Muscle of arm (tissue), 12 donors: ENCODE data around the gene TTC21B. TPM values are rescaled to one million over a fixed set of nuclear protein-coding genes. Genes with fewer than 3 reads are reported as not detected.
A peak's percentile ranks its signal among the peaks of the same experiment; 100 is the strongest.

ENCODE experiments used
- DNase-seq: peaks from one replicate; pipeline ENCODE4 v3.0.0-alpha.2; 2013
- polyA plus RNA-seq, 12 donors: library from polyadenylated mRNA; unstranded; fragments of 120-200 nt; gene quantifications; one replicate each; pipeline ENCODE4 v1.2.1, GENCODE V29; 2013; ENCODE audit not compliant: insufficient read length in 12 of 12

The TTC21B gene
- polyA plus RNA-seq, 12 donors = 16.2 to 28.9 (median 21.2) TPM; not detected in 1

DNA sequence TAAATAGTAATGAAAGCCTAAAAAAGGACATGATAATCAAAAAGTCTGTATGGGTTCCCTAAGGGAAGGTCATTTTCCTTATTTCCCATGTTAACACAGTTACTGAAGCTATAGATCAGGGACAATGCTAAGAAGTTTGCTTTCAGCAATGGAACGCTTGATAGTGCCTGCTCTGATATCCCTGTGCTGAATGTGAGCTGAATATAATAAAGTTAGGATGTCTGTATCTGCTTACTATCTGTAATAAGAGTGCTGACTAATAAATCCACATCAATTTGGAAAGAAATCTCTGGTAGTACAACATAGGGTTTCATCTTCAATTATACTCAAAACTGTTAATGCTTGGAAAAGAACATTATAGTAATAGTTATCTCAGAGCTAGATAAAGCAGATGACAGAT, 25.8 kb downstream of the TTC21B start:
- DNase-seq = no peak

DNA sequence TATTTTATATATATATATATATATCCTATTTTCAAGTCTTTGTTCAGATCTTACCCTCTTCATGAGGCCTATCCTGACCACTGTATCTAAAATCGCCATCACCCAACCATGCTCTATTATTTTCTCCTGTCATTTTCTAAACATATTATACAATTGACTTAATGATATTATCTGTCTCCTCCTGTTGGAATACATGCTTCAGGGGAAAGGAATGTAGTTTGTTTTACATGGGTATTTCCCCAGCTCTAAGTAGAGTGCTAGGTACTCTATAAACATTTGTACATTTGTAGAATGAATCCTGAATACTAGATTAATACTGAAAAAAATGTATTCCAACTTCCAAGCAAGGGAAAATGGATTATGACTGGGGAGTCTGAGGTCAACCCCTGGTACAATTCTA, 26.2 kb downstream of the TTC21B start:
- DNase-seq = no peak

DNA sequence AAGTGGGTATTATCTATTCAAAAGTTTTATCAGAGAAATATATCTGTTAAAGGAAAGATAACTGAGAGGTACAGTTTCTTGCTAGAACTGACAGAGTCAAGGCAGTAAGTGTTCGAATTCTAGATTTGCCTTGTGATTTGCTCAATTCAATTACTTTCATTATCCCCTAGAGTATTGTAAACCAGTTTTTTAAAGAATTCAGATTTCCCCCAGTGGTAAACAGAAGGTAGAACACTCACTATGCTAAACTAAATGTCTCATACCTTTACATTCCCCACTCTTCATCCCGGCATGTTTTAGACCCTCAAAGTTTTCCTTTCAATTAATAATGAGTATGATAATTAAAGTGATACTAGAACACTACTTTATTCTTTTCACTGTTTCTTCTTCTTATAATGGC, 28.6 kb downstream of the TTC21B start:
- no peak for DNase-seq

DNA sequence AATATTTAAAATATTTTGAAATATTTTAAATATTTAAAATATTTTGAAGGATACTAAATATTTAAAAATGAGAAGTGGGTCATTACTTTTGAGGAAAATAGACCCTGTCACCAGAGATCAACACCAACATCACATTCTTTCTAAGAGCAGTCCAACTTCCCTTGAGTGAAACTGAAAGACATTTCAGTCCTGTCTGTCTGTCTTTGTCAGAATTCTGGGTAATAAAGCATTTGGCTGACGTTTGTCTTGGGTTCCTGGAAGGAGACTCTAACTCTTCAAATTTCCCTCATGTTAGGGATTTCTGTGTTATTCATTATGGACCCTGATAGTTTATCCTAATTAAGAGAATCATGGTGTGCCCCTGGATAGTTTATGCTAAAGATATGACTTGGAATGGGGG, 32.8 kb downstream of the TTC21B start:
- no peak for DNase-seq

DNA sequence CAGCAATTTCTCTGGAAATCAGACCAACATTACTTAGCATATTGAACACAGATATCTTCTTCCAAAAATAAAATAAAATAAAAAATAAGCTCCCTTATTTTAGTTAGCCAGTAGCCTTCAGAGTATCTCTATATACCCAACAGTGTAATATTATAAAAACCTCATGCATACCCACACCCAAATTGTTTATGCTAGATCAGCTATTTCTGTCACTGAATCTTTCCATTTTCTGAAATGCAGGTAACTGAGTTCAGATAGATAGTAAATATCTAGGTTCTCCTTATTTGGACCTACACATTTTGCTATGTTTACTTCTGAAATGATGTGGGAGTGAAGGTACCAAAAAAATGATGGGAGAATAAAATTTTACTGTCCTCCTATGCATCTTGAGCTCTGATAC, 39.9 kb downstream of the TTC21B start:
- no peak for DNase-seq

DNA sequence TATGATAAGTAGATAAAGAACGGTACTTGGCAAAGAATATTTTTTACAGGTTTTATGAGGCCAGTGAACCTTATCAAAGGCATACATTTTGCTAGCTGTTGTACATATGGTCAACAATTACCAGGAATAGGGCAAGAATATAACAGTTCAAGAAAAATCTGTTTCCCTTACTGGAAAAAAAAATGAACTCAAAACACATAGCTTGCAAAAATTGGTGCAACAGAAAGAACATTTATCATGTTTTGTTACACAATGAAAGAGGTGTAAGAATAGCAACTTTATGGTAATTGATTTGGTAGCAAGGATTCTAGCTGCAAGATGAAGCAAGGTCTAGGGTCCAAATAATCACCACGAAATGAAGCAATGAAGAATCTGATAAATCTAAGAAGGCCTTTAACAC, 41.6 kb downstream of the TTC21B start:
- no peak for DNase-seq

DNA sequence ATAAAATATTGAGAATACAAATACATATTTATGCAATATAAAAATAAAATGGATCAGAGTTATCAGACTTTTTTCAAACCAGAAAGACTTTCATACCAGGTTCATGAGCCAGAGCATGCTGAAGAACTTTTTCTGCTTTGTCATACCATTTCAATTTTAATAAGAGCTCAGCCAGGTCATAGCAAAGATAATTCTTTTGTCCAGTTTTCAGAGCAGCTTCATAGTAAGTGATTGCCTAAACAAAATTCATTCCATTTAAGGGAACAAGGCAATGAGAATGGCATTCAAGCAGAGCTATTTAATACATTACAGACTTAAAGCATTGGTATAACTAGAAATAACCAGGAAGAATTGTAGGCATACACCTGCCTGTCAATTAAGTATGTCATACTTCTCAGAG, 42.3 kb downstream of the TTC21B start:
- no peak for DNase-seq

DNA sequence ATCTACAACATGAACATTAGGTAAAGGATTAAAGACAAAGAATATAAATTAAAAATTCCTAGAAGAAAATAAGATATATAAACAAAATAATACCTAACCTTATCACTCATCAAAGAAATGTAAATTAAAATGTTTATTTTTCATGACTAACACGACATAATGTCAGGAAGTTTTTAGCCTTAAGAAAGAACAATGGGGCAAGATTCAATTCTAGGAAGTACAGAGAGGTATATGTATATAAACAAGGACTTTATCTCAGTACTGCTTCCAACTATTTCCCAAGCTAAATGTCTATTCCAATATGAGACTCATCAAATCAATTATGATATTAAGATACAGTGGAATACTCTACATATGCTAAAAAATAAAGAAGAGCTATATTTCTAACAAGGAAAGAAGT, 44.1 kb downstream of the TTC21B start:
- no peak for DNase-seq

DNA sequence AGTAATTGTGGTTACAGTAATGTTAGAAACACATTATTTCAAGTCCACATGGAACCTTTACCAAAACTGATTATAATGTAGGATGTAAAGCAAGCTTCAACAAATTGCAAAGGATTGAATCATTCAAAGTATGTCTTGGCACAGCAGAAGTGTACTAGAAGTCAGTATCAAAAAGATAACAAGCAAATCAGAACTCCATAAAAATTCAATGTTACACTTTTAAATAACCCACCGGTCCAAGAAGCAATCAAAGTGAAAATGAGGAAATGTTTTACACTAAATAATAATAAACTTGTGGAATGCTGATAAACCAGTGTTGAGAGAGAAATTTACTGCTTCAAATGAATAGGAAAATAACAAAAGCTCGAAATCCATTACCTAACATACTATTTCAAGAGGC, 47.7 kb downstream of the TTC21B start:
- DNase-seq = no peak

DNA sequence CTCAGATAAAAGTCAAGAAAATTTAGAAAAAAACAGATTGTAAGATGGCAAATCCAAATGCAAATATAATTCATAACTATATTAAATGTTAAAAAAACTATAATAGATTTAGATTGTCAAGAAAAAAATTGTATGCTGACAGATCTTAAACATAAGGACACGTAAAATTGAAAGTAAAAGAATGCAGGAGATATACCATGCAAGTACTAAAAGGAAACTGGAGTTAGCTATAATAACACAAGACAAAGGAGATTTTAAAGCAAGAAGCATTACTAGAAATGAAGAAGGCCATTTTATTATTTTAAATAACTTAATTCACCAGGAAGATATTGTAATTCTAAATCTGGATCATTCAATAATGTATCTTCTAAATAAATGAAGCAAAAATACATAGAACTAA, 48.3 kb downstream of the TTC21B start:
- DNase-seq = no peak

DNA sequence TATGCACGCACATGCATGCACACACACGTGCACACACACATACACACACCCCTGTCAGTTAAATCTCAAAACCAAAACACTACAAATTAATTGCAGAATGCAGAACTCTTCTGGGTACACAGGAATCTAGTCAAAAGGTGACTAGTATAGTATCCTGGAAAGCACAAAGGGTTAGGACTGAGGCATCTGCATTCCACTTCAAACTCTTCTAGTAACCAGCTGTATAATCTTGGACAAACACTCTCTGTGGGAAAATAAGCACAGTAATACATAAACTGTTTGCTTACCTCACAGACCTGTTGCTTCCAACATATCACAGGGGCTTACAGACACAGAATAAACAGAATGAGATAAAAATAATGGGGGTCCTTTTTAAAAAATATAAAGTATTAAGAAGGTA, 49.1 kb downstream of the TTC21B start:
- DNase-seq = no peak

DNA sequence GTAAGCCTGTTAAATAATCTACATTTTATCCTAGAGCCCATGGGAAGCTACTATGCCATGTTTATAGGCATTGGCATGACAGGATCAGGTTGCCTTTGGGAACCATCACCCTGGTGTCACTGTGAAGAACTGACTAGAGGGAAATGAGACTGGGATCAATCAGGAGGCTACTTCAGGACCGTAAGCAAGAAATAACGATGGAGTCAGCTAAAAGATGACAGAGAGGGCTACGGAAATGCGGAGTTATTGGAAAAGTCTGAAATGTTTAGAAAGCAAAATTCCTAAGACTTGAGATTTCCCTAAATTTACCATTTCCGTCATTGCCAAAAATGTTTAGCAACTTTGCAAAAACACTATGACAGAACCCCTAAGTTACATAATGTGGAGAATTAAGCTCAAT, 50.2 kb downstream of the TTC21B start:
- DNase-seq = no peak

DNA sequence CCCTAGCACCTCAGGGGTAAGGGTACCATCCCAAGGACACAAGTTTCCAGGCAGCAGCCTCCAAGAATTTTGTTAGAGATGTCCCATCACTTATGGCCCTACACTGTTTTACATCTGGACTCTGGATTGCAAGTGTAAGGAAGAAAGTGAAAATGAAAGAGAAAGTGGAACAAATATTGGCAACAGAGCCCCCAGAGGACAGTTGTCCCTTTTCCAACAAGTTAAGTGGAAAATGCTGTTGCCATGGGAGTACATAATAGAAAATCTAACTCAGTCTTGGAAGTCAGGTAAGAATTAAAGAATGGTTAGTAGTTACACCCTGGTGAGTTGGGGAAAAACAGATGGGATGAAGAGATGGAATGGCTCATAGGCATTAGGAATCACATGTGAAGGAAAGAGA, 50.6 kb downstream of the TTC21B start:
- DNase-seq = peak; percentile 66

DNA sequence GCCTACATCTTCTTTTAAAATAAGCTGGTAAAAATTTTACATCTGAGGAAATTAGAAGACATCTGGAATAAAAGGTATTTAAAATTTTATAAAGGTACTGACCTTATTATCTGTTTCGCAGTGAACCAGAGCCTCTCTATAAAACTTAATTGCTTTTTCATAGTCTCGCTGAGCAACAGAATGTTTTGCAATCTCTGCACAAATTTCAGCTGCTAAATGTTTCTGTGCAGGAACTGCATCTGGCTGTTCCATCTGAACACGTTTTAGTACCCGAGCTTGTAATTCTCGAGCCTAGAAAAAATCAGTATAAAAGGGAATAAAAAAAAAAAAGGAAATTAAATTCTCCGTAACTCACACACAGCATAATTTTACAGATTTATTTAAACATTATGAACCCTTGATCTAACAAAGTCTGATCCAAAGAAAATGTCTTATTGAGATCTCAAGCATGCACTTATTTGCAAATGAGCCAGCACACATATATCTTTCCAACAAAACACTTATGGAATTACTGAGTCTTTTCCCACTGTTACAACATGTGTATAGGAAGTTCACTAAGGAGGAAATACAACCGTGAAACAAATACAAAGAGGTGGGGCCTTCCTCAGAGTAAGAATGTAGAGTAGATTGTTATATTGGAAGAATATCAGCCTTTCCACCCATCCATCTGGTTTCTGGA, 51.8 kb downstream of the TTC21B start:
- DNase-seq = peak; percentile 48

DNA sequence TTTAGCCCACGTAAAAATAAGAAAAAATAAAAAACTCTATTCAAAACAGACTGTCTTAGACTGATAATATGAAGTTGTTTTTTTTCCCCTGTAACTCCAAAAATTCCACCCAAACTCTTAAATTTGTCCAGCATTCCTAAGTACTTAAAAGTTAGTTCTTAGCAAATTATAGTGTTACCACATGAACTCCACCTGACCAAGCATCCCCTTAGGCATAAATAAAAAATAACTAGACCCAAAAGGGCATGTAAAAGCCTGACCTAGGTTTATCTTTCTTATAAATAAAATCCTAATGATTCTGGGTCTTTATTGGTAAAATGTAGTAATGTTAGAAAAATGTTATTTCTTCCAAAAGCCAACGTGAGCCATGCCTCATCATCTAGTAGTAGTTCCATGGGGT, 54.3 kb downstream of the TTC21B start:
- no peak for DNase-seq

DNA sequence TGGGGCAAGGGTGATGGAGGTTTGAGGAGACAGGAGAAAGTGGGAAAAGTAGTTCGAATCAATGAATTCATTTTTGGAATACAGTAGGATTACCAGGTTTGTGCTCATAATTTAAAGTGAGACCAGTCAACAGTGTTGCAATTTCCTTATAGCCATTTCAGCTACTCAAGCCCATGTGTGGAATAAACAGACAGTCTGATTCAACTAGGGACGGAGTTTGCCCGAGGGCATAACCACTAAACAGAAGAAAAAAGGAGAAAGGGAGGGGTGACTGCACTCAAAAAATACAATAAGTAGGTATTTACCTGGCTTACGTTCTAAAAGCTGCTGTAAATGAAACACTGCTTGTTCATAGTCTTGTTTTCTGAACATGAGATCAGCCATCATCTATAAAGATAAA, 55.2 kb downstream of the TTC21B start:
- no peak for DNase-seq

DNA sequence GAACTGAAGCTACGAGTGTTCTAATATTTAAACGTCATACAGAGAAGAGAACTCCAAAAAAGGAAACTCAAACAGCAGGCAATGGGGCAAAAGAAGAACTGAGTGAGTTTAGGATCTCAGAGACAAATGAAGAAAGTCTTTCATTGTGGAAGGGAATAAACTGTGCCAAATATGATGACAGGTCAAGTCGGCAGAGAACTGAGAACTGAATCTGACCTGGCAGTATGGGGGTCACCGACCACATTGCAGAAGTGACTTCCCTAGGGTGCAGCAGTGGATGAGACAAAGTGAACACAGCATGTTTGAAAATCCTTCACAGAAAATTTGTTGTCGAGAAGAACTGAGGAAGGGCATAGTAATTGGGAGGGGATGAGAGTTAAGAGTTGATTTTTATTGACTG, 55.9 kb downstream of the TTC21B start:
- DNase-seq = no peak

DNA sequence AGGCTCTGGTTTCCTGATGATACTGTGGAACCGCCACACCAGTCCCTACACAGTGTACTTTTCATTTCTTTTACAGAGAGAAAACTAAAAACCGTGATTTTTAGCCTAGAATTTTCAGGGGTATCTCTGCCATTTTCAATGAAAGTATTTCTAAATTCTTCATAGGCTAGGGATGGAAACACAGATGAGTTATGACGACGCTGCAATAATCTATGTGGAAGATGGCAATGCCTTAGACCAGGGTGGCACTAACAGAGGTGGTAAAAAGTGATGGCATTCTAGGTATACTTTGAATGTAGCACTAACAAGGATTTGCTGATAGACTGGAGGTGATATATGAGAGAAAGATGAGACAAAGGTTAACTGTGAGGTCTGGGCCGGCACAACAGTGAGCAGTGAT, 56.5 kb downstream of the TTC21B start:
- no peak for DNase-seq

DNA sequence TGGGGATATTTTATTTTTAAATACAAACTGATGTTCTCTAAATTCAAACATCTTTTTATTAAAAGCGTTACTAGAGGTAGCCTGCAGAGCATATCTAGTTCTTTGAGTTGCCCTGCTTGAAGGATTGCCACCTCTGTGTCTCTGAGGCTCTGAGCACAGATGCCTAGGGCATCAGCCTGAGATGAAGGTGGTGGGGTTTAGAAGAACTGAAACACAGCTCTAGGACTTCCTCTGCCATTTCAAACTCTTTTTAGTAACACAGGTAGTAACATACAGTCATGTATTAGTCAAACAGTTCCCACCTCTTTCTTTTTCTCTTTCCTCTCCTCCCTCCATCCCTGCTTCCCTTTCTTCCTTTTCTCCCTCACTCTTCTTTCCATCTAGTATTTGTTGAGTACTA, 57.6 kb downstream of the TTC21B start:
- no peak for DNase-seq

DNA sequence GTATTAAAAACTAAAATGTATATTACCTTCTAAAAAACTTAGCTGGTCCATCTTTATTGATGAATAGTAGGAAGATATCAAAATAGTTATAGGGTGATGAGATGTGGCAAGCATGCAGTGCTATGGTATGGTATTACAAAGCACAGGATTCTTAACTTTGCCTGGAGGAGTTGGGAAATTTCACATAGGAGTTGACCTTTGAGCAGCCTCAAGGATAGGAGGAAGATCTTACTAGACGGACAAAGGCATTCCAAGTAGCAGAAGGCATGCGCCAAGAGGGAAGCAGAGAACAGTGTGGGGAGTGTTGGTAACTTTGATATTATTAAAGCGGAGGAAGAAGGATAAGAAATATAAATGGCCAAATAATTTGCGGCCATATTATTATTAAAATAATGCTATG, 60.0 kb downstream of the TTC21B start:
- no peak for DNase-seq

DNA sequence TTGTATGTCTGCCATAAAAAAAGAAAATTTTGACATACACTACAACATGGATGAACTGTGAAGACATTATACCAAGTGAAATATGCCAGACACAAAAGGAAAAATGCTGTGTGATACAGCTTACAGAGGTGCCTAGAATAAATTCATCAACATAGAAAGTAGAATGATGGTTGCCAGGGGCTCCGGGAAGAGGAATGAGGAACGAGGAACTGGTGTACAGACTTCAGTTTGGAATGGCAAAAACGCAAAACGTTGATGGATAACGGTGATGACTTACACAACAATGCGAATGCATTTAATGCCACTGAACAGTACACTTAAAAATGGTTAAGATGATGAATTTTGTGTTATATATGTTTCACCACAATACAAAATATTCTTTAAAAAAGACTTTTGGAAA, 61.0 kb downstream of the TTC21B start:
- DNase-seq = no peak

DNA sequence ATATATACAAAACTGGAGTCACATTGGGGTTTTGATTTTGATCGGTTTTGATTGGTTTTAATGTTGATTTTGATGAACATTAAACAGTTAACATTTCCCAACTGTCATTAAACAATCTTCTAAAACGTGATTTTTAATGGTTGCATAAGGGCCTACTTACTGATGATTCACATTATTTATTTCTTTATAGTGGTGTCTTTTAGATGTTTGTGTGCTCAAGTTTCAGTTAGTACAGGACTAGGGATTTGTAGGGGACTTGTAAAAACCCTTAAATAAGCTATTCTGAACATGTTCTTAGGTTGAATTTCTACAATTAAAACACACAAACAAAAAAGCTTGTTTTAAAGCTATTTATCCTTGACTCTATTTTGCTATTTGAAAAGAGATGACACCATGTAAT, 61.6 kb downstream of the TTC21B start:
- DNase-seq = no peak

DNA sequence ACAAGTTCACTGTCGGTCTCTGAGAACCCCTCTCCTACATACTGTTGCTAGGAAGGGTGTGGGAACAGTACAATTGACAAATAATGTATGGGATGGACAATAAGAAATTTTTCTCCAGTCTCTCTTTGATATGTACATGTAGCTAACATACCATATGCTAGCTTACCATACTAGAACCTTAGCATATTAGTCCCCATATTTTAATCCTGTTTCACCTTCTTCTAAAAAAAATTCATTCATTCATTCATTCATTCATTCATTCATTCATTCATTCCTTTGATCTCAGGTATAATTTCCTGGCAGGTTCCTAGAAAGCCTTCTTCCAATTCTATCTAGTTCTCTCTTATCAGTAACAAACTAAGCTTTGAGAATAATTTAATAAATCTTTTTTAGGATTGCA, 62.2 kb downstream of the TTC21B start:
- no peak for DNase-seq

DNA sequence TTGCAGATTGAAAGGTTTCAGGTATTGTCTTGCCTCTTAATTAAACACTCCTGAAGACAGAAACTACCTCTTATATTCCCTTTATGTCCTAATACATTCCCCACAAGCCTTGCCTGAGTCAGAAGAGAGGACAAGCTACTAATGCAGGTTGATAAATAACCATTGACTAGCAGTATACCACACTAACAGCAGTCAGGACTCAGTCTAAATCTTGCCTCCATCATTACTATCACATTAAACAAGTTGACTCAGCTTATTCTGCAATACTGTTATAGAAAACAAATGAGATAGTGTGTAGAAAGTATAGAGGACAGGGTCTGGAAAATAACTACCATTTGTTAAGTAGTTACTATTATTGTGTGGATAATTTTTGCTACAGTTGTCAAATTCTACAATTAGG, 63.8 kb downstream of the TTC21B start:
- no peak for DNase-seq

DNA sequence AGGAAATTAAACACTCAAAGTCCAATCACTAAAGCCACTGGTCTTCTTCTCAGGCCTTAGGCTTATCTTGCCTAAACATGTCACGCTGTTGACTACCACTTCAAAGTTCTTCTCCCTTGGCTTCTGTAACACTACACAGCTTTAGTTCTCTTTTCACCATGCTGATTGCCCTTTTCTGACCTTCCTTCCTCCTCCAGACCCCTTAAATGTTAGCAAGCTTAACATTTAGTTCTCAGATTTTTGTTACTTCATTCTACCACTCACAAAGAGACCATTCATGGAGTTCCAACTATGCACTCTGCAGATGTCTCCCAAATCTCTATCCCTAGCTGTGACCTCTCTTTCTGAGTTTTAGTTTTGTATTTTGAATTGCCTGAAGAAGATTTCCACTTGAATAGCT, 64.4 kb downstream of the TTC21B start:
- no peak for DNase-seq
